Measurements from ENCODE around the gene TEX261.

The TEX261 gene

GRCh38 chr2:70981866-70982810 lies 12.5 kb downstream of the TEX261 start:
- peak; percentile 44 for DNase-seq (ENCODE audit: low spot score)

- peak; percentile 5 for DNase-seq (ENCODE audit: low spot score)
These were observed 13.3 kb downstream of the TEX261 start for GRCh38 chr2:70981421-70981820.

- peak; percentile 47 for DNase-seq (ENCODE audit: low spot score)
These were observed 15.0 kb downstream of the TEX261 start for GRCh38 chr2:70979626-70980025.

- DNase-seq (ENCODE audit: low spot score): no peak
These were observed 15.5 kb downstream of the TEX261 start for GRCh38 chr2:70979180-70979488.

- DNase-seq (ENCODE audit: low spot score): peak; percentile 78
These were observed 16.1 kb downstream of the TEX261 start, which contains the start of gene ANKRD53 for GRCh38 chr2:70978341-70979179. Gene ANKRD53 (plus strand): TSS chr2:70978630. CDS start chr2:70978646, 16 bp downstream.

GRCh38 chr2:70977605-70978205 lies 17.0 kb downstream of the TEX261 start:
- DNase-seq (ENCODE audit: low spot score): peak; percentile 28

GRCh38 chr2:70975237-70975636 lies 19.4 kb downstream of the TEX261 start:
- DNase-seq (ENCODE audit: low spot score): no peak

- no peak for DNase-seq (ENCODE audit: low spot score)
These were observed 20.1 kb downstream of the TEX261 start for GRCh38 chr2:70974592-70974991.

- DNase-seq (ENCODE audit: low spot score): no peak
These were observed 27.5 kb downstream of the TEX261 start for GRCh38 chr2:70967189-70967588.

- DNase-seq (ENCODE audit: low spot score): peak; percentile 33
These were observed 28.0 kb downstream of the TEX261 start for GRCh38 chr2:70966681-70967080.

GRCh38 chr2:70965506-70965905 lies 29.2 kb downstream of the TEX261 start:
- peak; percentile 18 for DNase-seq (ENCODE audit: low spot score)

- peak; percentile 70 for DNase-seq (ENCODE audit: low spot score)
These were observed 29.9 kb downstream of the TEX261 start for GRCh38 chr2:70964596-70965386.

- peak; percentile 23 for DNase-seq (ENCODE audit: low spot score)
These were observed 30.5 kb downstream of the TEX261 start for GRCh38 chr2:70964133-70964532.

GRCh38 chr2:70962885-70963878 lies 31.5 kb downstream of the TEX261 start:
- DNase-seq (ENCODE audit: low spot score): peak; percentile 55

- DNase-seq (ENCODE audit: low spot score): peak; percentile 47
These were observed 32.3 kb downstream of the TEX261 start for GRCh38 chr2:70962211-70962884.

- DNase-seq (ENCODE audit: low spot score): no peak
These were observed 33.1 kb downstream of the TEX261 start for GRCh38 chr2:70961648-70961994.

GRCh38 chr2:70960833-70961647 lies 33.6 kb downstream of the TEX261 start:
- peak; percentile 30 for DNase-seq (ENCODE audit: low spot score)

- DNase-seq (ENCODE audit: low spot score): no peak
These were observed 34.5 kb downstream of the TEX261 start for GRCh38 chr2:70959851-70960832.
